Measurements from ENCODE around the gene PMIS2. TPM values are rescaled to one million over a fixed set of nuclear protein-coding genes. Genes with fewer than 3 reads are reported as not detected.

Gene PMIS2
- total and polyA plus RNA-seq, 2 of the 8 experiments (the other 6 are each of a cell fraction or from before 2014, with no cell fraction given), result not detected

GRCh38 chr19:35556025-35556590 is 29.9 kb upstream of the PMIS2 start:
- no peaks in the 10 kb centered on the region; a peak in 2 of 8 replicates for H3K36me3 ChIP-seq (ENCODE audit: control insufficient read depth in 2 of 4, insufficient read depth in 4 of 4, low read length in 3 of 4)
- no peak overlapping the region for H2BK5ac ChIP-seq (ENCODE audit: low read depth, low read length)
- peaks cover 4% of the 10 kb centered on the region; the same call in 1 of the 2 replicates for H3K23me2 ChIP-seq (ENCODE audit: low read depth, low read length)
- TF ChIP-seq TBP (IDR thresholded peaks at IDR 0.05; ENCODE audit: low read depth, low read length), result no peak
- TF ChIP-seq EGR1 (IDR thresholded peaks at IDR 0.05; ENCODE audit: borderline replicate concordance, low read depth, low read length), result no peak
- peak; percentile 65; the same call in 1 of the 2 replicates for TF ChIP-seq KDM1A (IDR thresholded peaks at IDR 0.05; ENCODE audit: borderline replicate concordance, low read length)
- TF ChIP-seq RFX5 (IDR thresholded peaks at IDR 0.05; ENCODE audit: borderline replicate concordance, low read depth, low read length), result no peak
- TF ChIP-seq, protein P1, sequence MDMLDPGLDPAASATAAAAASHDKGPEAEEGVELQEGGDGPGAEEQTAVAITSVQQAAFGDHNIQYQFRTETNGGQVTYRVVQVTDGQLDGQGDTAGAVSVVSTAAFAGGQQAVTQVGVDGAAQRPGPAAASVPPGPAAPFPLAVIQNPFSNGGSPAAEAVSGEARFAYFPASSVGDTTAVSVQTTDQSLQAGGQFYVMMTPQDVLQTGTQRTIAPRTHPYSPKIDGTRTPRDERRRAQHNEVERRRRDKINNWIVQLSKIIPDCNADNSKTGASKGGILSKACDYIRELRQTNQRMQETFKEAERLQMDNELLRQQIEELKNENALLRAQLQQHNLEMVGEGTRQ (IDR thresholded peaks at IDR 0.05; ENCODE audit: low read length), result no peak
- H4K5ac ChIP-seq (ENCODE audit: insufficient read length, low read depth, low read length), result no peak overlapping the region
- peaks cover 0 to 6% (median 4%) of the 10 kb centered on the region in 4 experiments; a peak in 3 of 7 replicates for H3K4me1 ChIP-seq (replicated peaks in 1 of 4; ENCODE audit: control insufficient read depth in 3 of 4, insufficient read depth in 4 of 4, low read length in 3 of 4)
- H2BK12ac ChIP-seq (ENCODE audit: low read depth, low read length), result peak overlapping the region; percentile 43; the same call in 1 of the 2 replicates
- H3K4me3 ChIP-seq (ENCODE audit: extremely low read depth in 1 of 4, insufficient read depth in 2 of 4, low read depth in 3 of 4, low read length in 4 of 4), result no peak overlapping the region
- no peak overlapping the region for H2AK5ac ChIP-seq (ENCODE audit: low read depth, low read length)
- no peak overlapping the region for H3K4ac ChIP-seq (replicated peaks; ENCODE audit: insufficient read length, low read depth, low read length)
- no peak overlapping the region for H4K91ac ChIP-seq (replicated peaks; ENCODE audit: insufficient read length, low read length)
- H3K79me2 ChIP-seq (ENCODE audit: control insufficient read depth in 1 of 2, insufficient read depth in 2 of 2, low read length in 2 of 2), result no peaks in the 10 kb centered on the region
- no peak overlapping the region for H2BK120ac ChIP-seq (replicated peaks; ENCODE audit: low read depth, low read length)
- WGBS, 2 experiments (ENCODE audit: extremely low coverage in 1 of 2, insufficient coverage in 1 of 2, insufficient read length in 1 of 2, insufficient replicate concordance in 2 of 2, low coverage in 1 of 2, low lambda C conversion rate in 2 of 2, missing lambda C conversion rate in 1 of 2), result 83 to 100% methylated on average over 1 to 9 of the region's 9 CpGs
- no peak overlapping the region for H3K23ac ChIP-seq (ENCODE audit: insufficient read length)
- no peak overlapping the region; the same call in 1 of the 2 replicates for H2BK20ac ChIP-seq (ENCODE audit: low read length)
- no peak overlapping the region for H3K4me2 ChIP-seq (ENCODE audit: insufficient read depth in 1 of 2, low read depth in 2 of 2, low read length in 2 of 2)
- H3K27me3 ChIP-seq (replicated peaks in 1 of 4; ENCODE audit: control insufficient read depth in 3 of 4, extremely low read depth in 1 of 4, insufficient read depth in 3 of 4, low read length in 3 of 4), result peaks cover 0 to 12% (median 10%) of the 10 kb centered on the region in 4 experiments; a peak in 5 of 7 replicates
- no peak overlapping the region for H2BK15ac ChIP-seq (ENCODE audit: low read length)
- no peaks in the 10 kb centered on the region for H3K79me1 ChIP-seq (ENCODE audit: low read depth, low read length)
- H3K9ac ChIP-seq (replicated peaks in 1 of 4; ENCODE audit: extremely low read depth in 1 of 4, low read depth in 3 of 4, low read length in 3 of 4), result no peak overlapping the region
- POLR2A ChIA-PET (ENCODE audit: partially characterized antibody), result interaction anchor here (0.7 to 3.2 kb wide), 9 partner anchors 8 to 89 kb away, joined by 3 to 8 read pairs (median 4); no protein-coding TSS in a partner anchor
- peaks cover 5 to 8% of the 10 kb centered on the region in 2 experiments for H4K20me1 ChIP-seq (replicated peaks in 1 of 2; ENCODE audit: control insufficient read depth in 1 of 2, insufficient read depth in 2 of 2, low read length in 2 of 2)
- no peaks in the 10 kb centered on the region; a peak in 1 of 4 replicates for H3K9me3 ChIP-seq (ENCODE audit: insufficient read depth in 2 of 2, low read depth in 1 of 2, low read length in 1 of 2)
- CTCF ChIA-PET (ENCODE audit: partially characterized antibody), result interaction anchor here (0.6 to 7.7 kb wide), 39 partner anchors 8 to 259 kb away, joined by 3 to 90 read pairs (median 3); partner anchors contain the start of genes HAUS5 and PMIS2
- H3K56ac ChIP-seq (replicated peaks; ENCODE audit: insufficient read length, low read depth, low read length), result no peak overlapping the region
- no peak for DNase-seq (ENCODE audit: low read depth in 1 of 2, low spot score in 2 of 2)
- no peak overlapping the region for H3K14ac ChIP-seq (ENCODE audit: insufficient read length)
- no peak overlapping the region for H3K27ac ChIP-seq (ENCODE audit: low read depth, low read length)
- no peak overlapping the region for H4K8ac ChIP-seq (ENCODE audit: extremely low read depth, insufficient read depth, low read length)
- no peak overlapping the region for H3K18ac ChIP-seq (ENCODE audit: extremely low read depth, low read length)
- no peak for FAIRE-seq
- H2AFZ ChIP-seq (ENCODE audit: low read length), result no peak overlapping the region
